NCI-H2196 (cell line): ENCODE data around the gene YJU2.
A peak's percentile ranks its signal among the peaks of the same experiment; 100 is the strongest.
"Not testable (repeated sequence)": the region's sequence is repeated elsewhere in the genome, so short reads cannot be mapped to it uniquely, and the experiment has no call there.

Experiments
- DNase-seq: peaks from one replicate; lab custom pipeline; 2025; ENCODE audit not compliant: unreplicated experiment; lab: John Stamatoyannopoulos, UW

YJU2 gene

DNA sequence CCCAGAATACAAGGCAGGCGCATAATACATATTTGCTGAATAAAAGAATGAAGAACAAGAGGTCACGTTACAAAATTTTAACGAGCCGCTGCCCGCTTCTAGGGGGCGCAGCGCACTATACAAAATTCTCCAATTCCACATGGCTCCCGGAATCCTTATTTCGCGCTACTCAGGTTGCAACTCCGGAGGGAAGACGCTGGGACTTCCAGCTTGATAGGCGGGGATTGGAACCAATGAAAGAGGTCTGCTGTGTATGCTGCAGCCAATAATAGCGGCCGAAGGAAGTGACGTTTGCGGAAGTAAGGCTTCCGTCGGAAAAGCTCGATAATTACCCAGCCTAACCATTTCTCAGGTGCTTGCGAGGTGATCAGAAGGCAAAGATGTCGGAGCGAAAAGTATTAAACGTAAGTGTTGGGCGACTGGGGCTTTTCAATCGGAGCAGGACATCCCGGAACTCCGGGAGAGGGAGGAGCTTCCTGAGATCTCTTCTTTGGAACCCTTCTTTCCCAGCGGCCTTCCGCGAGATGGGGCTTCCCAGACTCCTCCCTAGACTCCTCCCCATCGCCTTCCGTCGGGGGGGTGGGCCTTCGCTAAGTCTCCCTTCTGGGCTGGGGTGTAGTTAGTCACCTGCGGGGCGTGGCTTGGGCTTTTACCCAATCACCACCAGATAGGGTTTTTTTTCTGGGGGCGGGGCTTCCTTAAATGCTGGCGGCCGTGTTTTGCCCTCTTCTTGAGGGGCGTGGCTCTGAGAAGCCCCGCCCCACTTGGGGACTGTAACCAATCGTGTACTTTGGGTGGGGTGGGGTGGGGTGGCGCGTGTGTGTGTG, at the start of gene YJU2:
Gene YJU2 (plus strand): TSS at position 314 of the 827 bp plus-strand sequence. CDS start 67 bp downstream, at position 381.
- DNase-seq: peak; percentile 99

DNA sequence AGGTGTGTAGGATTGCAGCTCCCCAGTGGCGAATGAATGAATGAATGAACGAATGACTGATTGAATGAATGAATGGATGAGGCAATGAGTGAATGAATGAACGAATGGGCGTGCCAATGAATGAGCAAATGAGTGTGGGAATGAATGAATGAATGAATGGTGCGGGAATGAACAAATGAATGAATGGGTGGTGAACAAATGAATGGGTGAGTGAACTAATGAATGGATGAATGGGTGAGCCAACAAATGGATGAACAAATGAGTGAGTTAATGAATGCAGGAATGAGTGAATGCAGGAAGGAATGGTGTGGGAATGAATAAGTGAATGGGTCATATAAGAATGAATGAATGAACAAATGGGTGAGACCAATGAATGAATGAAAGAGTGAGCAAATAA, 49.7 kb upstream of the YJU2 start:
- DNase-seq: no peak

GRCh38 chr19:4197625-4198466, 49.0 kb upstream of the YJU2 start:
- DNase-seq: peak; percentile 39

DNA sequence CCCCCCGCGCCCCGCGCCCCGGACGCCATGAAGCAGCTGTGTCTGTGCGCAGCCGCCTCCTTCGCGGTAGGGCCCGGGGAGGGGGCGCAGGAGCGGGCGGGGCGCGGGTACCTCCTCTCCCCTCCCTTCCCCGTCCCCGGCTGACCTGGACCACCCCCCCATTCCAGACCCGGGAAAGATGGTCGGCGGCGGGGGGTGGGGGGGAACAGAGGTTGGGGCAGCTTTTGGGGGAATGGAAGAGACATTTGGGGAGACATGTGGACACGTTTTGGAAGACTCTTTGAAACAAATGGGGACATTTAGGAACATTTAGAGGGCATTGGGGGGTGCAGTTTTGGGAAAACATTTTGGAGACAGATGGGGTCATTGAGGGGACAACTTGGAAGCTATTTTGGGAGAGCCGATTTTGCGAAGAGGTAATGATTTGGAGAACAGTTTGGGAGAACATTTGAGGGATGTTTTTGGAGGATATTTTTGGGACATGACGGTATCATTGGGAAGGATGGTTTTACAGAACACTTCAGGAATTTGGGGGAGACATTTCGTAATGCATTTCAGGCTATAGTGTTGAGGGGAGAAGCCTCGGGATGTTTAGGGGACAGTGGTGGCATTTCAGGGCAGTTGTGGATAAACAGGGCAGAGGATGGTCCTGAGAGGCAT, 48.3 kb upstream of the YJU2 start:
- DNase-seq: no peak

GRCh38 chr19:4199699-4200293, 47.1 kb upstream of the YJU2 start:
- DNase-seq: peak; percentile 58

- DNase-seq: no peak
These were observed 45.8 kb upstream of the YJU2 start for GRCh38 chr19:4200940-4201542.

GRCh38 chr19:4201798-4202197, 45.1 kb upstream of the YJU2 start:
- DNase-seq: no peak

DNA sequence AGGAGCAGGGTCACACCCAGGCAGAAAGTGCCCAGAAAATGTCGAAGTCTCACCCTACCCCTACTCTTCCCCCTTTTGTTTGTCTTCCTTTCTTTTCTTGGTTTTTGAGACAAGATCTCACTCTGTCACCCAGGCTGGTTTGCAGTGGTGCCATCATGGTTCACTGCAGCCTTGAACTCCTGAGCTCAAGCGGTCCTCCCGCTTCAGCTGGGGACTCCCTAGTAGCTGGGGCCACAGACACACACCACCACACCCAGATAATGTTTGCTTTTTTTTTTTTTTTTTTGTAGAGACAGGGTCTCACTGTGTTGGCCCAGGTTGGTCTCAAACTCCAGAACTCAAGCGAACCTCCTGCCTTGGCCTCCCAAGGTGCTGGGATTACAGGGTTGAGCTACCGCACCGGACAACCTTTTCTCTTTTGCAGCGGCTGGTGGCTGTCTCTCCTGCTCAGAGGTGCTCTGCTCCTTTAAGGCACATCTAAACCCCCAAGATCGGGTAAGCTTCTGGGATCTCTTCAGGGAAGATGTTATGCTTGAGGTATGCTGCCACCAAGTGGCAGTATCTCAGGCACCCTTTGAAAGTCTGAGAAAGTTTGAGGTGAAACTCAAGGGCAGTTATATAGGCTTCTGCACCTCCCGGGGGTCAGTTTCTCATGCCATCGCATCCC, 39.9 kb upstream of the YJU2 start:
- DNase-seq: no peak

DNA sequence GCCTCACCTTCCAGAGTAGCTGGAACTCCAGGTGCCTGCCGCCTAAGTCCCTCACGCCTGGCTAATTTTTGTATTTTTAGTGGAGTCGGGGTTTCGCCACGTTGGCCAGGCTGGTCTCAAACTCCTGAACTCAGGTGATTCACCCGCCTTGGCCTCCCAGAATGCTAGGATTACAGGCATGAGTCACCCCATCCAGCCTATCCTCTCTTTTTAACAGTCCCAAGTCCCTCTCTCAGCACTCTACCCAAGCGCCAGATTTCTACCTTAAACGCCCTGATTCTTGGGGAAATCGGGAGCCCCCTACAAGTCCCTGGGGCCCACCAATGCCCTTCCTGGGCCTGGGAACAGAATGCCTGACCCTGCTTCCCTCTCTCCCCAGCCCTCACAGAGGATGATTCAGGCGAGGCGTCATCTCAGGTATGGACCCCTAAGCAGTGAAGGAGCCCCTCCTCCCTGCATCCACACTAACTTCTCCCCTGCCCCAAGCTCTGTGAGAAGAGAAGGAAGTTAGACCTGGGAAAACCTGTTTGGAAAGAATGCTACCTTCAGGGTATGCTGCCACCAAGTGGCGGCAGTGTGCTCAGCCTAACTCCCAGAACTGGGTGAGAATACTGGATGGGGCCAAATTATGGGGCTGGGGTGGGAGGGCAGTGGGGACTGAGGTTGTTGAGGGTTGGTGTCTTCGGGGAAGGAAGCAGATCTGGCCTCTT, 38.3 kb upstream of the YJU2 start:
- DNase-seq: peak; percentile 48

DNA sequence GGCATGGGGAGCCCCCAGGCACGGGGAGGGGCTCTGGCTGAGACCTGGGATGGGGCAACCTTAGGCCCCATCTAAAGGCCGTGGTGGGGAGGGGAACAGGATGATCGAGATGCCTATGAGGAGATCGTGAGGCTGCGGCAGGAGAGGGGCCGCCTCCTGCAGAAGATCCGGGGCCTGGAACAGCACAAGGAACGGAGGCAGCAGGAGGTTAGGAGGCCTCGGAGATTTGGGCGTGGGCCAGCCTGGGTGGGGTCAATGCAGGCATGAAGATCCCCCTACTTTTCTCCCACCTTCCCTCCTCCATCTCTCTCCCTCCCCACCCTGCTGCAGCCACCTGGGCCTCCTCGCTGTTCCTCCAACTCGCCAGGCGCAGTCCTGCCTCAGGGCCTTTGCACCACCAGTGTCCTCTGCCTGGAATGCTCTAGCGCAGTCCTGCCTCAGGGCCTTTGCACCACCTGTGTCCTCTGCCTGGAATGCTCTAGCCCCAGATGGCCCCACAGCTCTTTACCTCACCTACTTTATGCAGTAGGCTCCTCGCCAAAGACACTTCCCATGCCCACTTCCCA, 36.6 kb upstream of the YJU2 start:
- DNase-seq: no peak

- no peak for DNase-seq
These were observed 33.8 kb upstream of the YJU2 start for GRCh38 chr19:4213116-4213515.

- DNase-seq: no peak
These were observed 31.1 kb upstream of the YJU2 start for GRCh38 chr19:4215807-4216206.

DNA sequence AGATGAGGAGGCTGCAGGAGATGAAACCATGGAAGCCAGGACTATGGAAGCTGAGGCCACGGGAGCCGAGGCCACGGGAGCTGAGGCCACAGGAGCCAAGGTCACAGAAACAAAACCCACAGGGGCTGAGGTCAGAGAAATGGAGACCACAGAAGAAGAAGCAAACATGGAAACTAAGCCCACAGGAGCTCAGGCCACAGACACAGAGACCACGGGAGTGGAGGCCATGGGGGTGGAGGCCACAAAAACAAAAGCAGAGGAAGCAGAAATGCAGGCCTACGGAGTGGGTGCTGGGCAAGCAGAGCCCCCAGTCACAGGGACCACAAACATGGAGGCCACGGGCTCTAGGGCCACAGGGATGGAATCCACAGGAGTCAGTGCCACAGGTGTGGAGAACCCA, 30.0 kb upstream of the YJU2 start:
- no peak for DNase-seq

- DNase-seq: no peak
These were observed 29.2 kb upstream of the YJU2 start for GRCh38 chr19:4217429-4218264.

- DNase-seq: not testable (repeated sequence)
These were observed 28.4 kb upstream of the YJU2 start for GRCh38 chr19:4218523-4218922.

- no peak for DNase-seq
These were observed 26.7 kb upstream of the YJU2 start for GRCh38 chr19:4220188-4220587.

GRCh38 chr19:4224470-4224869, 22.4 kb upstream of the YJU2 start:
- DNase-seq: no peak

DNA sequence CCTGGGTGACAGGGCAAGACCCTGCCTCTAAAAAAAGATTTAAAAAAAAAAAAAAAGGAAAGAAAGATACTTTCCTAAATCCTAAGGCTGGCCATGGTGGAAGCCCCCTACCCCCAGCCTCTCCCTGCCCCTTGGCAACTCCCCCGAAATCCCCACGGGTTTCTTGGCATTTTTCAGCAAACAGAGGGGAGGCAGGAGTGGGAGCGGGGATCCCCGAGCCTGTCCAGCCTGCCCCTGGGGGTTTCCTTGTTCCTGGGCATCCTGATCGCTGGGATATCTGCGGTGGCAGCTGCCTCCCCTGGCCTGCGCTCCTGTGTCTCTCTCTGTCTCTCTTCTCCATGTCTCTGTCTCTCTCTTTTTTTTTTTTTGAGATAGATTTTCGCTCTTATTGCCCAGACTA, 21.0 kb upstream of the YJU2 start:
- no peak for DNase-seq
